ENCODE measurements around the gene SPATA9.

Gene SPATA9

DNA sequence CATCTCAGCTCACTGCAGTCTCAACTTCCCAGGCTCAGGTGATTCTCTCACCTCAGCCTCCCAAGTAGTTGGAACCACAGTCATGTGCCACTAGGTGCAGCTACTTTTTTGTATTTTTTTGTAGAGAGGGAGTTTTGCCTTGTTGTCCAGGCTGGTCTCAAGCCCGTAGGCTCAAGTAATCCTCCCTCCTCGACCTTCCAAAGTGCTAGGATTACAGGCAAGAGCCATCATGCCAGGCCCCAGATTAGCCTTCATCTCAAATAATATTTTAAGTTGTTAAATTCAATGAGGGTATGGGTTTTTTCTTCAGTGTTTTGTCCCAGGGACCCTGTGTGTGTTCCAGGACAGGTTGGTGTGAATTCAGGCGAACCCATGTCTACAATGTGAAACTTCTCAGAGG is 48.7 kb downstream of the SPATA9 start:
- TF ChIP-seq, protein P1, sequence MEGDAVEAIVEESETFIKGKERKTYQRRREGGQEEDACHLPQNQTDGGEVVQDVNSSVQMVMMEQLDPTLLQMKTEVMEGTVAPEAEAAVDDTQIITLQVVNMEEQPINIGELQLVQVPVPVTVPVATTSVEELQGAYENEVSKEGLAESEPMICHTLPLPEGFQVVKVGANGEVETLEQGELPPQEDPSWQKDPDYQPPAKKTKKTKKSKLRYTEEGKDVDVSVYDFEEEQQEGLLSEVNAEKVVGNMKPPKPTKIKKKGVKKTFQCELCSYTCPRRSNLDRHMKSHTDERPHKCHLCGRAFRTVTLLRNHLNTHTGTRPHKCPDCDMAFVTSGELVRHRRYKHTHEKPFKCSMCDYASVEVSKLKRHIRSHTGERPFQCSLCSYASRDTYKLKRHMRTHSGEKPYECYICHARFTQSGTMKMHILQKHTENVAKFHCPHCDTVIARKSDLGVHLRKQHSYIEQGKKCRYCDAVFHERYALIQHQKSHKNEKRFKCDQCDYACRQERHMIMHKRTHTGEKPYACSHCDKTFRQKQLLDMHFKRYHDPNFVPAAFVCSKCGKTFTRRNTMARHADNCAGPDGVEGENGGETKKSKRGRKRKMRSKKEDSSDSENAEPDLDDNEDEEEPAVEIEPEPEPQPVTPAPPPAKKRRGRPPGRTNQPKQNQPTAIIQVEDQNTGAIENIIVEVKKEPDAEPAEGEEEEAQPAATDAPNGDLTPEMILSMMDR (IDR thresholded peaks at IDR 0.05): no peak

- TF ChIP-seq, protein P1 (IDR thresholded peaks at IDR 0.05): no peak
These were observed 49.1 kb downstream of the SPATA9 start for GRCh38 chr5:95633671-95634070.

GRCh38 chr5:95631991-95632675 is 50.7 kb downstream of the SPATA9 start:
- TF ChIP-seq, protein P1 (IDR thresholded peaks at IDR 0.05): no peak

GRCh38 chr5:95631255-95631958 is 51.4 kb downstream of the SPATA9 start:
- TF ChIP-seq, protein P1 (IDR thresholded peaks at IDR 0.05): no peak

DNA sequence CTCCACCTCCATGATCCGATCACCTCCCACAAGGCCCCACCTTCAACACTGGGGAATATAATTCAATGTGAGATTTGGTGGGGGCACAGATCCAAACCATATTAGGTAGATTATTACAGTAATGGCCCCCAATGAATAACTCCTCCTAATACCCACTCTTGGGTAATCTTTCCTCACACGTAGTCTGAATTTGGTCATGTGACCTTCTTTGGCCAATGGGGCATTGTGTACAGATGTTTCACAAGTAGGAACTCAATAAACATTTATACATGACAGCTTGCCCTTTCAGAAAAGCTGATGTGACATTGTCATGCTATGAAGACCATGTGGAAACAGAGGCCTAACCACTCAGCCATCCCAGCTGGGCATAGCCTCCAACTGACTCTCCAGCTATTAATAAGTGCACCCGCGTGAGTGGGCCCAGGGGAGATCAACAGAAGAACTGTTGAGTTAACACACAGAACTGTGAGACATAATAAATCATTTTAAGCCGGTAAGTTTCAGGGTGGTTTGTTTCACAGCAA is 52.3 kb downstream of the SPATA9 start:
- TF ChIP-seq, protein P1 (IDR thresholded peaks at IDR 0.05): no peak

DNA sequence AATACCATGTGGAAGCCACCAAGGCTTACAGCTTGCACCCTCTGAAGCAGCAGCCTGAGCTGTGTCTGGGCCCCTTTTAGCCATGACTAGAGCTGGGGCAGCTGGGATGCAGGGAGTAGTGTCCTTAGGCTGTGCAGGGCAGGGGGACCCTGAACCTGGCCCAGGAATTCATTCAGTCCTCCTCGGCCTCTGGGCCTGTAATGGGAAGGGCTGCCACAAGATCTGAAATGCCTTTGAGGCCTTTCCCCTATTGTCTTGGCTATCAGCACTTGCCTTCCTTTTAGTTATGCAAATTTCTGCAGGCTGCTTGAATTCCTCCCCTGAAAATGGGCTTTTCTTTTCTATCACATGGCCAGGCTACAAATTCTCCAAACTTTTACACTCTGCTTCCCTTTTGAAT is 53.9 kb downstream of the SPATA9 start:
- TF ChIP-seq, protein P1 (IDR thresholded peaks at IDR 0.05): no peak

DNA sequence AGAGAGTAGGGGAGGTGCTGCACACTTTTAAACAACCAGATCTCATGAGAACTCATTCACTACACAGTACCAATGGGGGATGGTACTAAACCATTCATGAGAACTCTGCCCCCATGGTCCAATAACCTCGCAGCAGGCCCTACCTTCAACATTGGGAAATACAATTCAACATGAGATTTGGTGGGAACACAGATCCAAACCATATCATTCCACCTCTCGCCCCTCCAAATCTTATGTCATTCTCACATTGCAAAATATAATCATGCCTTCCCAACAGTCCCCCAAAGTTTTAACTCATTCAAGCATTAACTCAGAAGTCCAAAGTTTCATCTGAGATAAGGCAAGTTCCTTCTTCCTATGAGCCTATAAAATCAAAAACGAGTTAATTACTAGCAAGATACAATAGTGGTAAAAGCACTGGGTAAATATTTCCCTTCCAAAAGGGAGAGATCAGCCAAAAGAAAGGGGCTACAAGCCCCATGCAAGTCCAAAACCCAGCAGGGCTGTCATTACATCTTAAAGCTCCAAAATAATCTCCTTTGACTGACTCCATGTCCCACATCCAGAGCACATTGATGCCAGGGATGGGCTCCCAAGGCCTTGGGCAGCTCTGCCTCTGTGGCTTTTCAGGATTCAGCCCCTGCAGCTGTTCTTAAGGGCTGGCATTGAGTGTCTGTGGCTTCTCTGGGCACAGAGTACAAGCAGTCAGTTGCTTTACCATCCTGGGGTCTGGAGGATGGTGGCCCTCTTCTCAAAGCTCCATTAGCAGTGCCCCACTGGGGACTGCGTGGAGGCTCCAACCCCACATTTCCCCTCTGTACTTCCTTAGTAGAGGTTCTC is 54.6 kb downstream of the SPATA9 start:
- TF ChIP-seq, protein P1 (IDR thresholded peaks at IDR 0.05): no peak

Data from LNCAP (cell line).